Osteocyte (in vitro differentiated cells): ENCODE results near the gene EMC9. TPM values are rescaled to one million over a fixed set of nuclear protein-coding genes. Genes with fewer than 3 reads are reported as not detected.
"Not testable (repeated sequence)": the region's sequence is repeated elsewhere in the genome, so short reads cannot be mapped to it uniquely, and the experiment has no call there.

Source experiments
- DNase-seq: peaks from one replicate; pipeline ENCODE4 v3.0.0; 2021; ENCODE audit warnings: mixed read lengths; ENCODE audit not compliant: unreplicated experiment; ENCODE audit errors: extremely low spot score
- H3K27ac Mint-ChIP-seq: one replicate; pipeline ENCODE4 v1.8.0; 2021; ENCODE audit warnings: mild to moderate bottlenecking, mixed read lengths; ENCODE audit not compliant: unreplicated experiment
- H3K27me3 Mint-ChIP-seq: one replicate; pipeline ENCODE4 v1.8.0; 2021; ENCODE audit warnings: mixed read lengths; ENCODE audit not compliant: unreplicated experiment
- H3K36me3 Mint-ChIP-seq: one replicate; pipeline ENCODE4 v1.8.0; 2021; ENCODE audit warnings: mixed read lengths; ENCODE audit not compliant: unreplicated experiment
- H3K4me1 Mint-ChIP-seq: one replicate; pipeline ENCODE4 v1.8.0; 2021; ENCODE audit warnings: mixed read lengths; ENCODE audit not compliant: unreplicated experiment
- H3K4me3 Mint-ChIP-seq: one replicate; pipeline ENCODE4 v1.8.0; 2021; ENCODE audit warnings: mild to moderate bottlenecking, moderate library complexity, mixed read lengths; ENCODE audit not compliant: unreplicated experiment
- H3K9me3 Mint-ChIP-seq: one replicate; pipeline ENCODE4 v1.8.0; 2021; ENCODE audit warnings: mixed read lengths; ENCODE audit not compliant: unreplicated experiment
- total RNA-seq: library from RNA; stranded (reverse); gene quantifications from 2 replicates; pipeline ENCODE4 v1.2.1, GENCODE V29; 2021
- TF ChIP-seq, protein P1 (sequence below): fragments of 200-600 bp; sonication (generic); IDR thresholded peaks from 2 replicates; pipeline ENCODE4 v1.5.0; 2021; ENCODE audit warnings: antibody characterized with exemption, mild to moderate bottlenecking, moderate library complexity

Gene EMC9
- total RNA-seq, 1 donor from 2014 or later: 15.6 TPM

DNA sequence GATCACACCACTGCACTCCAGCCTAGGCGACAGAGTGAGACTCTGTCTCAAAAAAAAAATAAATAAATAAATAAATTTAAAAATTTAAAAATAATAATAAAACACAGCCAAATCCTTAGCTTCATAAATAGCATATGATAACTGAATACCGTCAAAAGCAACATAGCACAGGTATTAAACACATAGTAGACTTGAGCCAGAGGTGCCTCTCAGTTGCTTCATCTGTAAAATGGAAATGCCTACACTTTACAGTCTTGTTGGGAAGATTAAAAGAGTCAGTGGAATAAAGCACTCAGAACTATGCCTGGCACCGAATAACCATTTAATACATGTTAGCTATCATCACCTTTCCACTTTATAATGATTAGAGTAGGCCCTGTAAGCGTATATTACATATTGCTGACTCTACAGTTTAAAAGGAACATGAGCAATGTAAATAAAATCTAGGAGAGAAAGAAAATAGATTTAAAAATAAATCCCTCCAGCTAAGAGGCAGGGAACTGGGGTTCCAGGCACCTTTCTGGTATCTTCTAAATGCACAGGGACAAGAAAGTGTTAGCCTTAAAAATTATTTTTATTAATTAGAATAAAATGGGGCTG is 34.6 kb downstream of the EMC9 start:
- DNase-seq: no peak
- TF ChIP-seq, protein P1, sequence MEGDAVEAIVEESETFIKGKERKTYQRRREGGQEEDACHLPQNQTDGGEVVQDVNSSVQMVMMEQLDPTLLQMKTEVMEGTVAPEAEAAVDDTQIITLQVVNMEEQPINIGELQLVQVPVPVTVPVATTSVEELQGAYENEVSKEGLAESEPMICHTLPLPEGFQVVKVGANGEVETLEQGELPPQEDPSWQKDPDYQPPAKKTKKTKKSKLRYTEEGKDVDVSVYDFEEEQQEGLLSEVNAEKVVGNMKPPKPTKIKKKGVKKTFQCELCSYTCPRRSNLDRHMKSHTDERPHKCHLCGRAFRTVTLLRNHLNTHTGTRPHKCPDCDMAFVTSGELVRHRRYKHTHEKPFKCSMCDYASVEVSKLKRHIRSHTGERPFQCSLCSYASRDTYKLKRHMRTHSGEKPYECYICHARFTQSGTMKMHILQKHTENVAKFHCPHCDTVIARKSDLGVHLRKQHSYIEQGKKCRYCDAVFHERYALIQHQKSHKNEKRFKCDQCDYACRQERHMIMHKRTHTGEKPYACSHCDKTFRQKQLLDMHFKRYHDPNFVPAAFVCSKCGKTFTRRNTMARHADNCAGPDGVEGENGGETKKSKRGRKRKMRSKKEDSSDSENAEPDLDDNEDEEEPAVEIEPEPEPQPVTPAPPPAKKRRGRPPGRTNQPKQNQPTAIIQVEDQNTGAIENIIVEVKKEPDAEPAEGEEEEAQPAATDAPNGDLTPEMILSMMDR: no peak
- Mint-ChIP-seq H3K4me1 (peaks cover 7% of the 10 kb centered on the region), H3K9me3 (no peaks in the 10 kb centered on the region), H3K4me3 (no peak overlapping the region), H3K27me3 (no peaks in the 10 kb centered on the region), H3K27ac (no peak overlapping the region), H3K36me3 (peaks cover 16% of the 10 kb centered on the region)

- not testable (repeated sequence) for H3K4me1 Mint-ChIP-seq, DNase-seq, H3K27ac Mint-ChIP-seq, H3K9me3 Mint-ChIP-seq, H3K27me3 Mint-ChIP-seq, H3K4me3 Mint-ChIP-seq
- peaks cover 19% of the 10 kb centered on the region for H3K36me3 Mint-ChIP-seq
These were observed 35.7 kb downstream of the EMC9 start for GRCh38 chr14:24105609-24106239.

GRCh38 chr14:24103451-24103850 is 37.9 kb downstream of the EMC9 start:
- TF ChIP-seq, protein P1: no peak
- Mint-ChIP-seq H3K4me3 (no peak overlapping the region), H3K9me3 (no peaks in the 10 kb centered on the region), H3K27me3 (no peaks in the 10 kb centered on the region), H3K27ac (no peak overlapping the region), H3K4me1 (peaks cover under 1% of the 10 kb centered on the region), H3K36me3 (peaks cover 31% of the 10 kb centered on the region)
- no peak for DNase-seq

- DNase-seq: no peak
- TF ChIP-seq, protein P1: no peak
These were observed 38.9 kb downstream of the EMC9 start for GRCh38 chr14:24102357-24103048.

GRCh38 chr14:24100982-24101494 is 40.4 kb downstream of the EMC9 start:
- no peaks in the 10 kb centered on the region for H3K27me3 Mint-ChIP-seq
- no peaks in the 10 kb centered on the region for H3K9me3 Mint-ChIP-seq
- peaks cover 34% of the 10 kb centered on the region for H3K36me3 Mint-ChIP-seq
- peaks cover 5% of the 10 kb centered on the region for H3K4me1 Mint-ChIP-seq
- H3K4me3 Mint-ChIP-seq: no peak overlapping the region
- no peak overlapping the region for H3K27ac Mint-ChIP-seq
- TF ChIP-seq, protein P1: no peak
- DNase-seq: no peak

More at GRCh38 chr14:24102357-24103048, 38.9 kb downstream of the EMC9 start:
- H3K27me3 Mint-ChIP-seq: no peaks in the 10 kb centered on the region
- H3K27ac Mint-ChIP-seq: no peak overlapping the region
- H3K9me3 Mint-ChIP-seq: no peaks in the 10 kb centered on the region
- H3K4me3 Mint-ChIP-seq: no peak overlapping the region
- peaks cover 34% of the 10 kb centered on the region for H3K36me3 Mint-ChIP-seq
- H3K4me1 Mint-ChIP-seq: no peaks in the 10 kb centered on the region
